C4-2B (cell line): ENCODE data around the gene MAP2K2.

Source experiments
- CTCF ChIP-seq: fragments of 450-650 bp; conservative IDR thresholded peaks from 2 replicates; pipeline ENCODE4 v1.5.1; 2017; ENCODE audit warnings: mild to moderate bottlenecking
- ZFX ChIP-seq: fragments of 450-650 bp; IDR thresholded peaks from 2 replicates; pipeline ENCODE4 v1.6.1; 2017

- no peak for TF ChIP-seq CTCF
- no peak for TF ChIP-seq ZFX
Measured at GRCh38 chr19:4052993-4053422, 70.9 kb downstream of the MAP2K2 start.
